ENCODE results near the gene NINL.

NINL gene

GRCh38 chr20:25490656-25491445 is 94.5 kb downstream of the NINL start:
- H3K27me3 ChIP-seq (replicated peaks), result no peaks in the 10 kb centered on the region
- no peaks in the 10 kb centered on the region for H3K36me3 ChIP-seq (replicated peaks)
- no peak for DNase-seq
- no peak overlapping the region for H3K27ac ChIP-seq
- TF ChIP-seq CTCF (IDR thresholded peaks at IDR 0.05; ENCODE audit: low read depth, low read length, missing control alignments), result no peak
- H3K4me3 ChIP-seq (ENCODE audit: low read depth, low read length), result no peak overlapping the region
- in situ Hi-C loops (cut with HindIII; ENCODE audit: low pct_ligation_motif_present, low sequenced_read_pairs), result no loop called here

GRCh38 chr20:25489221-25489871 is 96.0 kb downstream of the NINL start:
- Histone ChIP-seq H3K36me3 (replicated peaks) (no peaks in the 10 kb centered on the region), H3K27me3 (replicated peaks) (no peaks in the 10 kb centered on the region), H3K4me3 (ENCODE audit: low read depth, low read length) (no peak overlapping the region), H3K27ac (no peak overlapping the region)
- TF ChIP-seq CTCF (IDR thresholded peaks at IDR 0.05; ENCODE audit: low read depth, low read length, missing control alignments), result no peak
- DNase-seq, result no peak
- in situ Hi-C loops (cut with HindIII; ENCODE audit: low pct_ligation_motif_present, low sequenced_read_pairs), result no loop called here

GRCh38 chr20:25487975-25488374 is 97.4 kb downstream of the NINL start:
- no peak overlapping the region for H3K4me3 ChIP-seq (ENCODE audit: low read depth, low read length)
- no peaks in the 10 kb centered on the region for H3K36me3 ChIP-seq (replicated peaks)
- DNase-seq, result no peak
- H3K27me3 ChIP-seq (replicated peaks), result no peaks in the 10 kb centered on the region
- in situ Hi-C loops (cut with HindIII; ENCODE audit: low pct_ligation_motif_present, low sequenced_read_pairs), result no loop called here
- TF ChIP-seq CTCF (IDR thresholded peaks at IDR 0.05; ENCODE audit: low read depth, low read length, missing control alignments), result no peak
- H3K27ac ChIP-seq, result no peak overlapping the region

- Histone ChIP-seq H3K27me3 (replicated peaks) (no peaks in the 10 kb centered on the region), H3K27ac (no peak overlapping the region), H3K36me3 (replicated peaks) (no peaks in the 10 kb centered on the region), H3K4me3 (ENCODE audit: low read depth, low read length) (no peak overlapping the region)
- no peak for DNase-seq
- in situ Hi-C loops (cut with HindIII; ENCODE audit: low pct_ligation_motif_present, low sequenced_read_pairs), result no loop called here
- TF ChIP-seq CTCF (IDR thresholded peaks at IDR 0.05; ENCODE audit: low read depth, low read length, missing control alignments), result no peak
Observed at GRCh38 chr20:25487306-25487705, 98.0 kb downstream of the NINL start.

GRCh38 chr20:25486377-25486776 is 99.0 kb downstream of the NINL start:
- no peak overlapping the region for H3K27ac ChIP-seq
- no peaks in the 10 kb centered on the region for H3K27me3 ChIP-seq (replicated peaks)
- in situ Hi-C loops (cut with HindIII; ENCODE audit: low pct_ligation_motif_present, low sequenced_read_pairs), result no loop called here
- TF ChIP-seq CTCF (IDR thresholded peaks at IDR 0.05; ENCODE audit: low read depth, low read length, missing control alignments), result no peak
- peaks cover 3% of the 10 kb centered on the region for H3K36me3 ChIP-seq (replicated peaks)
- no peak overlapping the region for H3K4me3 ChIP-seq (ENCODE audit: low read depth, low read length)
- DNase-seq, result no peak

All from brain microvascular endothelial cell (primary cell).